Urinary bladder (tissue), 2 donors: ENCODE measurements around the gene PPP4R3A. TPM values are rescaled to one million over a fixed set of nuclear protein-coding genes. Genes with fewer than 3 reads are reported as not detected.

ENCODE experiments used
- polyA plus RNA-seq: library from polyadenylated mRNA; stranded (reverse); fragments of 200-250 nt; gene quantifications from one replicate; pipeline ENCODE4 v1.2.3, GENCODE V29; 2013
- small RNA-seq: library from RNA; depleted of rRNA; stranded (forward); fragments of <200 nt; gene quantifications from one replicate; pipeline ENCODE3, GENCODE V24; 2014
- total RNA-seq: library from RNA; depleted of rRNA; stranded (reverse); fragments of >200 nt; gene quantifications from one replicate; pipeline ENCODE4 v1.2.3, GENCODE V29; 2014
- donor health status: healthy.

Gene PPP4R3A
- total and polyA plus RNA-seq, 2 donors = 48.2 to 129 TPM

Small RNA genes lying within 50 kb of the gene (small RNA-seq; reads per million reads assigned to genes)
- not detected for gene AL133373.1

Other genes with a start within 250 kb of the PPP4R3A start
- gene CCDC88C, start 92.5 kb downstream of the PPP4R3A start, total RNA-seq = 19.7 TPM
- 14.6 TPM for gene CCDC88C, start 92.5 kb downstream of the PPP4R3A start, polyA plus RNA-seq
- gene CATSPERB, start 221.8 kb upstream of the PPP4R3A start, total RNA-seq = 3.6 TPM
- gene CATSPERB, start 221.8 kb upstream of the PPP4R3A start, polyA plus RNA-seq = 0.30 TPM